22Rv1 (cell line): ENCODE data around the gene KNG1.

Experiments used
- H3K27ac ChIP-seq: fragments of 450-650 bp; 2 replicates; pipeline ENCODE4 v1.5.1; 2017
- ZFX ChIP-seq: fragments of 450-650 bp; IDR thresholded peaks from 2 replicates; pipeline ENCODE4 v1.6.1; 2017; ENCODE audit warnings: antibody characterized with exemption, borderline replicate concordance
- TF ChIP-seq, protein P1 (sequence below): fragments of 450-650 bp; IDR thresholded peaks from 2 replicates; pipeline ENCODE4 v1.5.1; 2017; ENCODE audit warnings: mild to moderate bottlenecking

The KNG1 gene

DNA sequence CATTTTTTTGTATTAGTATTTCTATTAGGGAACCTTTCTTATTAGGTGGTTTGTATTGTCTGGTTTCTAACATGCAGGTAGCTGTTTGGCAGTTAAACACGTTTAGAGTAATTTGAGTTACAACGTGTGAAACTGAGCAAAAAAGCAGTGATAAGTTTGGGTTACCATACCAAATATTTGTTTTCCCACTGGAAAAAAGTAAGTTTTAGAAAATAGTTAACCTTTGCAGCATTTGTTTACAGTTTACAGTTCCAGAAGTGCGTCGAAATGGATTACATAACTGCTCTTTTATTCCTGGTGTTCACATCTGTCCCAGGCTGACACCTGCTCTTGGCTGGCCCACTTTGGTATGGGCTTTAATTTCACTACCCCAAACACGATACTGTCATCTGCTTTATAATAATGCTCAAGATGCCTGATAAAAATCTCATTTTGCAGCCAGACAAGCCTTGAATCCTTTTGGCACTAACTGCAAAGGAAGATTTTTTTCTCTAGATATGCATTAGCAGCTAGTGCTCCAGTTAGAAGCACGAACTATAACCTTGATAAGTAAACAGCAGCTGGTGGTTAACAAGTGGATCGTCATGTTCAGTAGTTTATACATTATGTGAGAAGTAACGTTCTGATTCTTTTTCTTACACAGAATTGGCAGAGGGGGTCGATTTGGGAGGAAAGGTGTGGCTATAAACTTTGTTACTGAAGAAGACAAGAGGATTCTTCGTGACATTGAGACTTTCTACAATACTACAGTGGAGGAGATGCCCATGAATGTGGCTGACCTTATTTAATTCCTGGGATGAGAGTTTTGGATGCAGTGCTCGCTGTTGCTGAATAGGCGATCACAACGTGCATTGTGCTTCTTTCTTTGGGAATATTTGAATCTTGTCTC is 71.6 kb downstream of the KNG1 start:
- TF ChIP-seq, protein P1, sequence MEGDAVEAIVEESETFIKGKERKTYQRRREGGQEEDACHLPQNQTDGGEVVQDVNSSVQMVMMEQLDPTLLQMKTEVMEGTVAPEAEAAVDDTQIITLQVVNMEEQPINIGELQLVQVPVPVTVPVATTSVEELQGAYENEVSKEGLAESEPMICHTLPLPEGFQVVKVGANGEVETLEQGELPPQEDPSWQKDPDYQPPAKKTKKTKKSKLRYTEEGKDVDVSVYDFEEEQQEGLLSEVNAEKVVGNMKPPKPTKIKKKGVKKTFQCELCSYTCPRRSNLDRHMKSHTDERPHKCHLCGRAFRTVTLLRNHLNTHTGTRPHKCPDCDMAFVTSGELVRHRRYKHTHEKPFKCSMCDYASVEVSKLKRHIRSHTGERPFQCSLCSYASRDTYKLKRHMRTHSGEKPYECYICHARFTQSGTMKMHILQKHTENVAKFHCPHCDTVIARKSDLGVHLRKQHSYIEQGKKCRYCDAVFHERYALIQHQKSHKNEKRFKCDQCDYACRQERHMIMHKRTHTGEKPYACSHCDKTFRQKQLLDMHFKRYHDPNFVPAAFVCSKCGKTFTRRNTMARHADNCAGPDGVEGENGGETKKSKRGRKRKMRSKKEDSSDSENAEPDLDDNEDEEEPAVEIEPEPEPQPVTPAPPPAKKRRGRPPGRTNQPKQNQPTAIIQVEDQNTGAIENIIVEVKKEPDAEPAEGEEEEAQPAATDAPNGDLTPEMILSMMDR = no peak
- TF ChIP-seq ZFX = no peak
- H3K27ac ChIP-seq = peak overlapping the region; percentile 97; the same call in 1 of the 2 replicates

DNA sequence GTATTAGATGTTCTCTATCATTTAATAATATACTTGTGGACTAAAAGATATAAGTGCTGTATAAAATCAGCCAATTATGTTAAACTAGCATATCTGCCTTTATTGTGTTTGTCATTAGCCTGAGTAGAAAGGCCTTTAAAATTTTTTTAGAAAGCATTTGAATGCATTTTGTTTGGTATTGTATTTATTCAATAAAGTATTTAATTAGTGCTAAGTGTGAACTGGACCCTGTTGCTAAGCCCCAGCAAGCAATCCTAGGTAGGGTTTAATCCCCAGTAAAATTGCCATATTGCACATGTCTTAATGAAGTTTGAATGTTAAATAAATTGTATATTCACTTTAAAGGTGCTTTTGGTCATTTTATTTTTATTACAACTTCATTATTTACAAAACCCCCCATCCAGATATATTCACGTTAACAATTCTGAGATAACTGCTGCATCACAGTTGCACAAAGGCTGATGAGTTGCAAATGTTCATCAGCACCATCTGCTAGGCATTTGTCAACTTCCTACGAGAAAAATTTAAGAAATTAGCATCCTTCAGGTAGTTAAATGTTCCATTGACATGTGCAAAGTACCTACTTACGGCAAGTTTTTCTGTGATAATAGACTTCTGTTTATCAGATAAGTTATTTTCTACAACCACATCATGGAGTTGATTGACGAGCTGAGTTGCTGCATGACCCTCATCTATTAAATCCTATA is 72.5 kb downstream of the KNG1 start:
- no peak for TF ChIP-seq ZFX
- TF ChIP-seq, protein P1 = no peak
- H3K27ac ChIP-seq = peak overlapping the region; percentile 97

DNA sequence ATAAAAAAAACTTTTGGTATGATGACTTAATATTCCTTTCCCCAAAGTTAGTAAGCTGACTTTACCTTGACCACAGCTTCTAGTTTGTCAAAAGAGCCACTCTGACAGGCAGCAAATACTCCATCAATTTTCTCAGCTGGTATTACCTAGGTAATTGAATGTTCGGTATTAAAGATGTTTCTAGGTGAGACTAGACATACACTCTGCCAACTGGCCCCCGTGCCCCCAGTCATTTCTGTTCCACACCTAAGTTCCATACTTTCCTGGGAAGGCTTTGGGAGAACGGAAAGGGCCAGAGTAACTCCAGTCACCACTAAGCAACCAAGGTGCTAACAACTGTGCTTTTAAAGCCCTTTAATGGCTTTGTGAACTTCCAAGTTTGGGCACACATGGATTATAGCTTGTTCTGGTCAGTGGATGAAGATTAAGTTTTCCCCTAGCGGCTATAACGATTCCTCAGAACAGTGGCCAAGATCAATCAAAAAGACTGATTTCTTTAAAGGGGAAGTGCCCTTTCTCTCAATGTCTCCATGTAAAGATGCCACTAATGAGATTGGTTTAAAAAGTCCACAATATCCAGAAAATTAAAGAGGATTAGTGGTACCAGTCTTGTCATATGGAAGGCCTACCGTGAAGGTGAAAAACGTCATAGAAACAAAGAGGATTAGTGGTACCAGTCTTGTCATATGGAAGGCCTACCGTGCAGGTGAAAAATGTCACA is 73.3 kb downstream of the KNG1 start:
- peak overlapping the region; percentile 53 for H3K27ac ChIP-seq

More for the DNA sequence above, 73.3 kb downstream of the KNG1 start:
- TF ChIP-seq ZFX = no peak
- TF ChIP-seq, protein P1 = no peak
